GM19099 (cell line): ENCODE data around the gene COG5.

ENCODE experiments used
- POLR2A ChIP-seq: IDR thresholded peaks from 3 replicates; pipeline ENCODE4 v1.6.1; 2011; ENCODE audit warnings: low read depth; ENCODE audit not compliant: insufficient read length; ENCODE audit errors: extremely low read depth

Gene COG5

DNA sequence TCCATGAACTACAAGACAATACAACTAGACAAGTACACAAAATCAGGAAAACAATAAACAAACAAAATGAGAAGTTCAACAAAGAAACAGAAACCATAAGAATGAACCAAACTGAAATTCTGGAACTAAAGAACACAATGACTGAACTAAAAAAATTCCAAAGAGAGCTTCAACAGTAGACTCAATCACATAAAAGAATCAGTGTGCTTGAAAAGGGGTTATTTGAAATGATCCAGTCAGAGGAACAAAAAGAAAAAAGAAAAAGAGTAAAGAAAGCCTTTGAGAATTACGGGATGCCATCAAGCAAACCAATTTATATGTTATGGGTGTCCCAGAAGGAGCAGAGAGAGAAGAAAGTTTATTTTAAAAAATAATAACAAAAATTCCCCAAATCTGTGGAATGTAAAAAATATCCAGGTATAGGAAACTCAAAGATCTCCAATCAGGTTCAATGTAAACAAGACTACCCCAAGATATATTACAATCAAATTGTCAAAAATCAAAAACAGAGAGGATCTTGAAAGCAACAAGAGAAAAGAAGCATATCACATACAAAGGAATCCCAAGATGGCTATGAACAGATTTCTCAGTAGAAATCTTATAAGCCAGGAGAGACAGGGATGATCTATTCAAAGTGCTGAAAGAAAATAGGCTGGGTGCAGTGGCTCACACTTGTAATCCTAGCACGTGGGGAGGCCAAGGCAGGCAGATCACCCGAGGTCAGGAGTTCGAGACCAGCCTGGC is 18.7 kb downstream of the COG5 start:
- TF ChIP-seq POLR2A = no peak

DNA sequence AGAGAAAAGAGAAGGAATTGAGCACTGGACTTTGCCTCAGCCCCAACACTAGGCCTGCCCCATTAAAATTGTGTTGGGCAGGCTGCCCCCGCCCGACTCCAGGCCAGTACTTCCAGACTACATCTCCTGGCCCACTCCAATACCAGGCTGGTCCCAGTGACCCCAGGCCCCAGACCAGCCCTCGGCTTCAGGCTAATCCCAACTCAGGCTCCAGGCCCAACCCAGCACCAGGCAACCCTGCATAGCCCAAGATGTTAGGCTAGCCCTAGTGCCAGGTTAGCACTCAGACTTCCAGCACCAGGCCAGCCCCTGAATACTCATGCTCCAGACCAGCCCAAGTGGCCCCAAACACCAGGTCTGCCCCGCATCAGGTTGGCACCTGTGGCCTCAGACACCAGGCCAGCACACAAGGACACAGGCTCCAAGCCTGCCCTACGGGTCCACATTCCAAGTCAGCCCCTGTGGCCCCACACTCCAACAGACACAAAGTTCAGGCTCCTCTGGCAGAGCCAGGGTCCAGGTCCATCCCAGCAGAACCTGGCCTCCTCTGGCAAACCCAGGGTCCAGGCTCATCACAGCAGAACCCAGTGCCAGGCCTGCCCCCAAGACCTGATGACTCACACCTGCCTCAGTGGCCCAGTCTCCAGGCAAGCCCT is 20.3 kb downstream of the COG5 start:
- TF ChIP-seq POLR2A = no peak

DNA sequence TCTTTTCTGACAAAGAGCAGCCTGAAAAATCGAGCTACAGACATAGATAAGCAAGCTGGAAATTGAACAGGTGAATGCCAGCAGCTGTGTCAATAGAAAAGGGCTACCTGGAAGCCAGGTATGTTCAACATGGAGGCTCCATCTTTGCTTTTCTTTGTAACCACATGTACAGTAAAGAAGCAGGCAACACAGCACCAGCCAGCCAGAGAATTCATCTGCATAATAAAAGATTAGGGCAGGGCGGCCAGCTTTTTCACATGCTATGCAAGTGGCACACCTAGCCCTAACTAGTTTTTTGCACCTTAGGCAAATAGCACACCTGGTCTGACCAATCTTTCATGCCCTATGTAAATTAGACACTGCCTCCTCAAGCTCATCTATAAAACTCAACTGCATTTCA is 25.7 kb downstream of the COG5 start:
- no peak for TF ChIP-seq POLR2A

DNA sequence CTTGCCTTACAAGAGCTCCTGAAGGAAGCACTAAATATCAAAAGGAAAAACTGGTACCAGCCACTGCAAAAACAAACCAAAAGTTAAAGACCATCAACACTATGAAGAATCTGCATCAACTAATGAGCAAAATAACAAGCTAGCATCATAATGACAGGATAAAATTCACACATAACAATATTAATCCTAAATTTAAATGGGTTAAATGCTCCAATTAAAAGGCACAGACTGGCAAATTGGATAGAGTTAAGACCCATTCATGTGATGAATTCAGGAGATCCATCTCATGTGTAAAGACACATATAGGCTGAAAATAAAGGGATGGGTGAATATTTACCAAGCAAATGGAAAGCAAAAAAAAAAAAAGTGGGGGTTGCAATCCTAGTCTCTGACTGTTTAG is 29.6 kb downstream of the COG5 start:
- no peak for TF ChIP-seq POLR2A

DNA sequence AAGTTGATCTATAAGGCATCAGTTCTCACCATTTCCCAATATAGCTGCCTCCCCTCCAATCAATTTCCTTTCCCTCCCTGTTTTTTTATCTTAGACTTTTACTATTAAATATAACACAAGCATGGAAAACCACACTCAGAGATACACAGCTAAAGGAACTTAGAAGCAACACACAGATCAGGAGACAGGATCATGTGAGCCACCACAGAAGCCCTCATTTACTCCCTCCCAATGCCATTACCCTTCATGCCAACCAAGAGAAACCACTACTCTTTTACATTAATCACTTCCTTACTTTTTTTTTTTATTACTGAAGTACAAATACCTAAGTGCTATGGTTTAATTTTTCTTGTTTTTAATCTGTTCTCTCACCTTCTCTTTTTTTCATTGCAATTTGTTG is 33.0 kb downstream of the COG5 start:
- no peak for TF ChIP-seq POLR2A

DNA sequence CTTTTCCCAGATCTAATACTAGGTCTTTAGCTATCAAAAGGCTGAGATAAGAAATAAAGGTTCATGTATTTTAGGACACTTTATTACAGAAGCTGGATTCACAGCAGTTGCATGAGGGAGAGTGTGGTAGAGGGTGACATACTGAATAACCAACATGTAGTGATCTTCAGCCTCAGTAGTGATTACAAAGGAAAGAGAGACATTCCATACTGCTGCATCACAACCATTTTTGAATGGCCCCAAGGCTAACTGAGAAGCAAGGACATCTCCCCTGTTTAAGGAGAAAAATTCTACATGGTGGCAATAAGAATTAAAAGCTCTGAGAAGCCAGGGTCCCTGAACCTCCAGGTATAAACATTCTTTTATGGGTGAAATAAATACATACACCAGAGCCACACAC is 35.3 kb downstream of the COG5 start:
- no peak for TF ChIP-seq POLR2A

DNA sequence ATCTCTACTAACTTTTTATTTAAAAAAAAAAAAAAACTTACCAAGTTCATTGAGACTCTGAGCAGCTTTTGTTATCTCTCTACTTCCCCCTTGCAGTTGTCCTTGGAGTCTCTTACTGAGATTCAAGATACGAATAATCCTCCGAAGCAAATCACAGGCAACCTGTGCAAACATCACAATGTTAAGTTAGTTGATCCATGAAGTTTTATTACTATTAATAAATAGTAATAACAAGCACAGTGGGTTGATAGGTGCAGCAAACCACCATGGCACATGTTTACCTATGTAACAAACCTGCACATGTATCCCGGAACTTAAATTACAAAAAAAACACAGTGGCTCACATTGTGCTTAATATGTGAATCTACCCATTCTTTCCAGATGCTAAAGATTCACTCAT is 36.5 kb downstream of the COG5 start:
- TF ChIP-seq POLR2A = no peak

DNA sequence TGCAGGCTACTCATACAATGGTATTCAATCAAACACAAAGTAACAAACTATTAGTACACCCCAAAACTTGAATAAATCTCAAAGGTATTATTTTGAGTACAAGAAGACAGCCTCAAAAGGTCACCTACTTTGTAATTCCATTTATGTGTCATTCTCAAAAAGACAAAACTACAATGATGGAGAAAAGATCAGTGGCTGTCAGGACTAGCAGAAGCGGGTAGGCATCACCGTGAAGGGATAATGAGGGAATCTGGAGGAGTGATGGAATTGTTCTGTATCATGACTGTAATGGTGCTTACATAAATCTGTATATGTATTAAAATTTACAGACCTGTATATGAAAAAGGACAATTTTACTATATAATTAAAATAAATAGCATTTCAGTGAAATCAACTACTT is 37.0 kb downstream of the COG5 start:
- TF ChIP-seq POLR2A = no peak

DNA sequence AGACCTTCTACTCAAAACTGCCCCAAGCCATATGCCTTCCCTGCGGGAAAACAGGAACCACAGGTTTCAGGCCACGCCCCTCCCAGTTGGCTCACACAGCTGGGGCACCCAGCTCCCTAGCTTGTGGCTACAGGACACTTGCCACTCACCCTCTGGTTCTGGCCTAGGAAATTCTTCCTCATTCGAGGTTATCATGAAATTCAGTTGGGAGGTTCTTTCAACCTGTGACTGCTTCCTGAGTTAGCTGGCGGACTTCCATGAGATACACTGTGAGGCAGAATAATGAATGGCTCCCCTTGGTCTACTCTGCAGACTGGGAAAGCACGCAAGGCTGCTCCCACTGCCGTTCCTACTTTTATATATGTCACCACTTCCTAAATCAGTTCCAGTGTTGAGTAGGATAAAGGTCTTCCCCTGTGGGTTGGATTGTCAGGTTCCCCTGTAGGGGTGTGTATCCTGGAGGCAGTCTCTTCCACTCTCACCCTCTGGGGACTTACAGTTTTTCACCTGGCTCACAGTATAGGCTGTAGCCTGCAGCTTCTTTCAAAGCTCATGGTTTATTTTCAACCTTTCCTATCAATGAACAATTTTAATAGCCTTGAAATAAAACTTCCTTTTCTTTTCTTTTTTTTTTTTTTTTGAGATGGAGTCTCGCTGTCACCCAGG is 56.9 kb downstream of the COG5 start:
- no peak for TF ChIP-seq POLR2A

DNA sequence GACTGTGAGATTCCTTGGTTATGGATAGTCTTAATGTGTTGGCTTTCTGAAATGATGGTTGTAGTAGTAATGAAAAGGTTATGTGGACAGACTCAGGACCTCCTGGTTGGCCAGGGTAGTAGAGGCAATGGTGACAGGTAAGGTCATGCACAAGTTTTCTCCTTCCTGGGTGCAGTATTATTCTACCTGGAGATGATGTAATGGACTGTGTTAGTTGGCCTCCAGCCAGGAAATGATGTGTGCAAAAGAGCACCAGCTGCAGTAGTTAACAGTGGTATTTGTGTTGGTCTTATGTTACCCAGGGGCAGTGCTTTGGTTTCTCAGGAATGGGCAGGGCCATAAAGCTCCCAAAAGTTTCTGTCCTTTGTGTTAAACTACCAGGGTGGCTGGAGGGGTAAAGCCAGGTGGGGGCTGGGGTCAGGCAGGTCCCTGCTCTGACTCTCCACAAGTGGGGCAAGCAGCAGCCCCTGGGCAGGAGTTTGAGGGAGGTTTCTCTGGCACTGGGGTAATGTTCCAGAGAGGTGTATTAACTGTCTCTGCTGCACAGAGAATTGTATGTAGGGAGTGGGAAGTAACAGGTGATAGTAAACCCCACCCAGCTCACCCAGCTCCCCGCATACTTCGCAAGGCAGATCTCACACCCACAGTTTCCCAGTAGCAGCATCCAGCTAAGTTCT is 57.6 kb downstream of the COG5 start:
- no peak for TF ChIP-seq POLR2A

DNA sequence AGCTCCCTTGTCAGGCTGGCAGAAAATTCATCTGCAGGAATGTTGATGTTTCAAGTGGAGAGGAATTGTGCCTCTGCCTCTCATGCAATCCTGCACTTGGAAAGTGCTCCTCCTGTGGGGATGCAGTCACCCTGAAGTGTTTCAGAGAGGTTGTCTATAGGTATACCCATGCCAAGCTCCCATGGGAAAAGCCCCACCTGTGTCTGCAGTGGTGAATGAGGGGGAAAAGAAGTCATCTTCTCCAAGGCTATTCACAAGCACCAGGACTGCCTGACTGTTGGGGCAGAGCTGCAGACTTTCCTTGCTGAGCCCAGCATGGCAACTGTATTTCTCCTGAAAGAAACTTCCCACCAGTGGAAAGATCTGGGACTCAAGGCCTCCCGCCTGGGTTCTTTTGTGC is 58.4 kb downstream of the COG5 start:
- no peak for TF ChIP-seq POLR2A

DNA sequence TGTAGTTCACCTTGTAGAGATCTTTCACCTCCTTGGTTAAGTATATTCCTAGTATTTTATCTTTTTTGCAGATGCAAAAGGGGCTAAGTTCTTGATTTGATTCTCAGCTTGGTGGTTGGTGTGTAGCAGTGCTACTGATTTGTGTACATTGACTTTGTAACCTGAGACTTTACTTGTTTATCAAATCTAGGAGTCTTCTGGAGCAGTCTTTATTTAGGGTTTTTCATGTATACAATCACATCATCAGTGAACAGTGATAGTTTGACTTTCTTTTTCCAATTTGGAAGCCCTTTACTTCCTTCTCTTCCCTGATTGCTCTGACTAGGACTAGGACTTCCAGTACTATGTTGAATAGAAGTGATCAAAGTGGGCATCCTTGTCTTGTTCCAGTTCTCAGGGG is 60.0 kb downstream of the COG5 start:
- no peak for TF ChIP-seq POLR2A

DNA sequence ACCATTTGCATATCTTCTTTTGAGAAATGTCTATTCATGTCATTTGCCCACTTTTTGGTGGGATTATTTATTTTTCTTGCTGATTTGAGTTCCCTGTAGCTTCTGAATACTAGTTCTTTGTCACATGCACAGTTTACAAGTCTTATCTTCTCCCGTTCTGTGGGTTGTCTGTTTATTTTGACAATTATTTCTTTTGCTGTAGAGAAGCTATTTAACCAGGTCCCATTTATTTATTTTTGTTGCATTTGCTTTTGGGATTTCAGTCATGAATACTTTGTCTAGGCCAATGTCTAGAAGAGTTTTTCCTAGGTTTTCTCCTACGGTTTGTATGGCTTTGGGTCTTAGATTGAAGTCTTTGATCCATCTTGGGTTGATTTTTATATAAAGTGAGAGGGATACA is 60.9 kb downstream of the COG5 start:
- TF ChIP-seq POLR2A = no peak

DNA sequence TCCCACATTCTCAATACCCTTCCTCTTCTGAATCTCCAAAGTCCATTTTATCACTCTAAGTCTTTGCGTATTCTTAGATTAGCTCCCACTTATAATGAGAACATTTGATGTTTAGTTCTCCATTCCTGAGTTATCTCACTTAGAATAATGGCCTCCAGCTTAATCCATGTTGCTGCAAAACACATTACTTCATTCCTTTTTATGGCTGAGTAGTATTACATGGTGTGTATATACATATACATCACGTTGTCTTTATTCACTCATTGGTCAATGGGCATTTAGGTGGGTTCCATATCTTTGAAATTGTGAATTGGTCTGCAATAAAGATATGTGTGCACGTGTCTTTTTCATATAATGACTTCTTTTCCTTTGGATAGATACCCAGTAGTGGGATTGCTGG is 61.6 kb downstream of the COG5 start:
- no peak for TF ChIP-seq POLR2A

DNA sequence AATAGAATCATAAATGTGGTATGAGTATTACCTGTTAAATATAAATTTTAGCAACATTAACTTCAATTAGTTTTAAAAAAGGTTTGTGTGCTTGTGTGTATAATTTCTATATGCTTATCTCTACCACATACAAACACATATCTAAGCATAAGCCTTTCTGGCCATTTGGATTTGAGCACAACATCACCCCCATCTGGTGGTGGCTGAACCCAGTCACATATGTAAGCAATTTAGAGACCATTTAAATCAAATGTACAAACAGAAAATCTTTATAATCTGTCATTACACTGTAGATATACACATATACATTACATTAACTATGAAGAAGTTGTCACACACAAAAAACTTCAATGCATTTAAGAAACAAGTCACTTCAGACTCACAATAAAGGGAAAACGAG is 62.1 kb downstream of the COG5 start:
- TF ChIP-seq POLR2A = no peak

DNA sequence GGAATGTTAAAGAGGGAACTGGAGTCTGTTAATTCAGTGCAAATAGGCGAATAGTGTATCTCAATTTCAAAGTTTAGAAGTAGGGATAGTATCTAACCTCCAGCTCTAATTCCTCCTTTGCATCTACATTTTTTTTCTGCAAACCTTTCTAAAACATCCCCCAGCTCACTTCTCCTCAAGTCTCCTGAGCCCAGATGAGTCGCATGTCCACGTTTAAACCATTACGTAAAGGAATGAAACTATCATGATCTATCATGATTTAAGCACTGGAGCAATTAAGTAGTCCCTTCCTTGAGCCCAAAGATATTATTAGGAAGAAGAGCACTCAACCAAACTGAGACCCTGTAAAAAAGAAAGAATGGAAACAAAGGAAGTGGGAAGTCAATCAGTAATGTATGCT is 64.0 kb downstream of the COG5 start:
- no peak for TF ChIP-seq POLR2A

DNA sequence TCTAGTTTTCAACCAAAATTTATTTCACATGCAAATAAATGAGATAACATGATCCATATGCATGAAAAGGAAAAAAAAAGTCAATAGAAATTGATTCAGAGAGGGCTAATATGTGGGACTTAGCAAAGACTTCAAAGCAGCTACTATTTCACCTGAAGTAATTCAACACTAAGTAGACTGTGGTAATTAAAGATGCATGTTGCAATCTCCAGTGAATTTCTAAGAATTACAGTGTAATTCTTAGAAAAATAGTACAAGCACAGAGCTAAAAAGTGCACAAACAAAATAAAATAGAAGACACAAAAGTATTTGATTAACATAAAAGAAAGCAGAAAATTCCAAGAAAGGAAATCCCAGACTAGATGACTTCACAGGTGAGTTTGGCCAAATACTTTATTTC is 68.2 kb downstream of the COG5 start:
- TF ChIP-seq POLR2A = no peak

DNA sequence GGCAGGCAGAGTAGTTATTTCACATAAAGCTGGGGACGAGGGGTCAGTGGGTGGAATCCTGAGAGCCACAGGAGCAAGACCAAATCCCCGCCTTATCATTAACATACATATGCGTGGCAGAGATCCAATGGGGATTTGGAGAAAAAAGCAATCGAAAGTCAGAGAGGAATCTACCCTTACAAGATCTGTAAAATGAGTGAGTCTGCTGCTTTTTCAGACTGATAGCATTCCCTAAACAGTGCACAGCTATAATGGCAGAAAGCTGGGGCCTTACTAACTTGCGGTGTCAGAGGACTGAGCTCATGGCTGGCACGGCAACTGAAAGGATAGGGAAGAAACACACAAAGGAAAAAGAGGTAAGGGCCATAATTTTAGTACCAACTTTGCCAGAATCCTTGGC is 68.8 kb downstream of the COG5 start:
- TF ChIP-seq POLR2A = no peak
